K562 (cell line): Measurements from ENCODE around the gene PPL. TPM values are rescaled to one million over a fixed set of nuclear protein-coding genes. Genes with fewer than 3 reads are reported as not detected.
A peak's percentile ranks its signal among the peaks of the same experiment; 100 is the strongest.

Experiments
- ATAC-seq: fragments of 200-7000 bp; cut with Tn5 transposase; 3 replicates; pipeline ENCODE4 v1.9.1; 2020; ENCODE audit warnings: moderate library complexity
- BruUV-seq: library from RNA; stranded (reverse); fragments of 400-500 nt; replicated peaks from 2 replicates; lab custom pipeline; 2021; lab: Mats Ljungman, UMichigan
- CTCF ChIA-PET: fragments of 300-600 bp; formaldehyde crosslinking; extraction: SDS; loops from one replicate; lab custom pipeline; 2021; ENCODE audit warnings: low intra/inter-chr PET ratio; lab: Yijun Ruan, JAX
- POLR2A ChIA-PET: fragments of 300-600, 350-650 bp; sonication (Branson Sonifier 250); formaldehyde crosslinking; extraction: SDS; loops from one replicate; lab custom pipeline; 2021; ENCODE audit warnings: antibody characterized with exemption, inconsistent platforms; lab: Yijun Ruan, JAX
- DNase-seq, 4 experiments: peaks; one replicate each; pipeline versions ENCODE4 v3.0.0 to v3.0.0-alpha.2; 2011 to 2018; ENCODE audit warnings: low spot score in 3 of 4, mixed read lengths in 3 of 4; ENCODE audit errors: extremely low read depth in 1 of 4
- FAIRE-seq: peaks from 2 replicates; lab custom pipeline; 2011; peaks lifted over from hg19 to GRCh38; lab: Jason Lieb, UNC
- H2AFZ ChIP-seq: 2 replicates; pipeline ENCODE4 v1.6.0; 2011; ENCODE audit warnings: low read depth, low read length, control low read depth, inconsistent platforms
- H3K27ac ChIP-seq: fragments of 200-600 bp; 3 replicates; pipeline ENCODE4 v1.8.0; 2011; ENCODE audit warnings: low read depth, mild to moderate bottlenecking, control low read depth, inconsistent platforms, low read length, moderate library complexity, mixed read lengths; ENCODE audit errors: extremely low read depth
- H3K27me3 ChIP-seq, 2 experiments: fragments of 300-600 bp in 1 of 2; 2 replicates in 1 of 2; 3 replicates in 1 of 2; pipeline versions ENCODE4 v1.6.0 to v1.8.0; 2011; ENCODE audit warnings: inconsistent platforms in 2 of 2, low read length in 2 of 2, mild to moderate bottlenecking in 1 of 2, mixed read lengths in 1 of 2, moderate library complexity in 1 of 2; ENCODE audit not compliant: control insufficient read depth in 2 of 2, insufficient read depth in 2 of 2
- H3K36me3 ChIP-seq: fragments of 300-600 bp; 3 replicates; pipeline ENCODE4 v1.8.0; 2011; ENCODE audit warnings: mild to moderate bottlenecking, low read length, inconsistent platforms; ENCODE audit not compliant: control insufficient read depth, insufficient read depth
- H3K4me1 ChIP-seq, 2 experiments: fragments of 200-600 bp in 1 of 2; replicated peaks in 1 of 2; 2 replicates in 1 of 2; 3 replicates in 1 of 2; pipeline versions ENCODE4 v1.5.1 to v1.8.0; 2011; ENCODE audit warnings: inconsistent platforms in 2 of 2, low read length in 2 of 2, mild to moderate bottlenecking in 1 of 2, mixed read lengths in 1 of 2, moderate library complexity in 1 of 2; ENCODE audit not compliant: control insufficient read depth in 2 of 2, insufficient read depth in 2 of 2
- H3K4me2 ChIP-seq: 2 replicates; pipeline ENCODE4 v1.6.1; 2011; ENCODE audit warnings: low read length, control low read depth, inconsistent platforms, mixed read lengths; ENCODE audit not compliant: insufficient read depth
- H3K4me3 ChIP-seq: fragments of 200-600 bp; sonication (generic), shearing (Covaris generic); 2 replicates; pipeline ENCODE4 v1.5.1; 2016; ENCODE audit warnings: control low read depth, inconsistent platforms
- H3K79me2 ChIP-seq: fragments of 200-600 bp; 3 replicates; pipeline ENCODE4 v1.8.0; 2011; ENCODE audit warnings: low read length, inconsistent platforms; ENCODE audit not compliant: control insufficient read depth, insufficient read depth
- H3K9ac ChIP-seq, 2 experiments: 2 replicates each; pipeline versions ENCODE4 v1.6.0 to v1.6.1; 2011; ENCODE audit warnings: low read depth in 2 of 2, low read length in 2 of 2, control low read depth in 1 of 2, inconsistent platforms in 1 of 2, mild to moderate bottlenecking in 1 of 2, mixed read lengths in 1 of 2; ENCODE audit not compliant: insufficient read depth in 1 of 2
- H3K9me1 ChIP-seq: one replicate; pipeline ENCODE4 v1.6.0; 2011; ENCODE audit warnings: inconsistent platforms, mild to moderate bottlenecking, low read length, moderate library complexity; ENCODE audit not compliant: control insufficient read depth, insufficient read depth
- H3K9me3 ChIP-seq: replicated peaks from 2 replicates; pipeline ENCODE4 v1.5.1; 2011; ENCODE audit warnings: low read depth, low read length, inconsistent platforms; ENCODE audit not compliant: control insufficient read depth, insufficient read depth
- H4K20me1 ChIP-seq: replicated peaks from 2 replicates; pipeline ENCODE4 v1.6.1; 2011; ENCODE audit warnings: low read length, inconsistent platforms, mixed read lengths; ENCODE audit not compliant: control insufficient read depth, insufficient read depth
- BCOR ChIP-seq: fragments of 450-650 bp; IDR thresholded peaks from 2 replicates; pipeline ENCODE4 v1.6.1; 2016
- BMI1 ChIP-seq: fragments of 150-350 bp; IDR thresholded peaks from 2 replicates; pipeline ENCODE4 v1.6.1; 2014; ENCODE audit warnings: low read length
- CGGBP1 ChIP-seq: fragments of 250-450 bp; sonication (Bioruptor Pico); IDR thresholded peaks from 2 replicates; pipeline ENCODE4 v1.9.0; 2021; ENCODE audit warnings: mild to moderate bottlenecking
- FOXA1 ChIP-seq: fragments of 450-650 bp; IDR thresholded peaks from 2 replicates; pipeline ENCODE4 v1.6.1; 2016; ENCODE audit warnings: mild to moderate bottlenecking, borderline replicate concordance
- KDM1A ChIP-seq, 2 experiments: fragments of 450-650 bp; IDR thresholded peaks; 2 replicates each; pipeline ENCODE4 v1.6.1; 2016; ENCODE audit warnings: mild to moderate bottlenecking in 2 of 2
- MIER1 ChIP-seq: fragments of 450-650 bp; IDR thresholded peaks from 2 replicates; pipeline ENCODE4 v1.6.1; 2016; ENCODE audit warnings: antibody characterized with exemption, mild to moderate bottlenecking, low read depth
- PHF20 ChIP-seq: fragments of 450-650 bp; IDR thresholded peaks from 2 replicates; pipeline ENCODE4 v1.6.1; 2018; ENCODE audit not compliant: partially characterized antibody
- PTBP1 ChIP-seq: fragments of 200-400 bp; formaldehyde crosslinking; IDR thresholded peaks from 2 replicates; pipeline ENCODE4 v1.6.1; 2017; ENCODE audit warnings: low read depth, low read length
- RBM25 ChIP-seq: fragments of 200-400 bp; formaldehyde crosslinking; IDR thresholded peaks from 2 replicates; pipeline ENCODE4 v1.6.1; 2018; ENCODE audit warnings: low read length, low read depth, moderate library complexity; ENCODE audit not compliant: severe bottlenecking
- TRIM24 ChIP-seq, 2 experiments: fragments of 450-650 bp; IDR thresholded peaks; 2 replicates each; pipeline ENCODE4 v1.6.1; 2016
- ZBTB1 ChIP-seq: sonication (generic); formaldehyde crosslinking; IDR thresholded peaks from 2 replicates; pipeline ENCODE4 v1.8.1; 2023; ENCODE audit warnings: missing genetic modification reagents, low read depth, mild to moderate bottlenecking, borderline replicate concordance
- ZFX ChIP-seq: sonication (generic); formaldehyde crosslinking; IDR thresholded peaks from 2 replicates; pipeline ENCODE4 v1.8.0; 2022; ENCODE audit warnings: mild to moderate bottlenecking, missing genetic modification reagents, moderate library complexity
- ZNF124 ChIP-seq: sonication (generic); formaldehyde crosslinking; IDR thresholded peaks from 2 replicates; pipeline ENCODE4 v1.8.1; 2022; ENCODE audit warnings: missing genetic modification reagents
- ZNF239 ChIP-seq: fragments of 250-450 bp; sonication (Bioruptor Pico); IDR thresholded peaks from 2 replicates; pipeline ENCODE4 v1.4.0; 2020; ENCODE audit warnings: mild to moderate bottlenecking
- WGBS: fragments of 100-300 bp; shearing (Covaris generic); methylation state at CpG from one replicate; pipeline ENCODE4 v1.1.6; 2016; ENCODE audit warnings: low coverage, mixed read lengths; ENCODE audit not compliant: insufficient coverage; ENCODE audit errors: missing lambda C conversion rate; 5-methylcytosine and 5-hydroxymethylcytosine counted together
- in situ Hi-C: fragments of 300-500 bp; cut with MboI; formaldehyde crosslinking; loops from 4 replicates; pipeline ENCODE4 v1.15.0; 2018; ENCODE audit warnings: inconsistent platforms, mixed read lengths
- intact Hi-C: fragments of 100-400 bp; cut with micrococcal nuclease; formaldehyde crosslinking; loops from 2 replicates; pipeline ENCODE4 v1.14.2; 2022
- polyA plus RNA-seq, 8 experiments: library from polyadenylated mRNA; depleted of rRNA in 4 of 8; stranded (reverse) in 5 of 8; unstranded in 3 of 8; fragments of >200 nt; fragmentation: Nextera tagmentation in 2 of 8; fragmentation: Illumina TruSeq in 1 of 8; extraction: Ambion mirVana in 2 of 8; extraction: Trizol in 1 of 8; gene quantifications; 2 replicates each; pipeline versions ENCODE4 v1.2.1 to v1.2.3, GENCODE V29; 2011 to 2014; ENCODE audit warnings: inconsistent platforms in 1 of 8, missing spikeins in 1 of 8
- total RNA-seq, 7 experiments: library from RNA; depleted of rRNA in 6 of 7; stranded (reverse); fragments of >200 nt in 6 of 7; fragmentation: Illumina TruSeq in 2 of 7; extraction: Trizol in 2 of 7; gene quantifications; 2 replicates each; pipeline versions ENCODE4 v1.2.1 to v1.2.3, GENCODE V29; 2011 to 2021; ENCODE audit warnings: low replicate concordance in 1 of 7

Gene PPL
- total and polyA plus RNA-seq, 9 of the 15 experiments (the other 6 are each of a cell fraction or from before 2014, with no cell fraction given): 0.01 to 0.15 (median 0.07) TPM; not detected in 3

GRCh38 chr16:4914528-4915225, 22.3 kb downstream of the PPL start:
- no peak overlapping the region for H3K27ac ChIP-seq
- no peak overlapping the region for H3K4me3 ChIP-seq
- no peak overlapping the region for H2AFZ ChIP-seq
- peaks cover 4 to 35% of the 10 kb centered on the region in 2 experiments; a peak in 3 of 5 replicates for H3K27me3 ChIP-seq
- no TSS peak for BruUV-seq
- H3K36me3 ChIP-seq: no peaks in the 10 kb centered on the region
- ATAC-seq (no peak), FAIRE-seq (no peak), DNase-seq (no peak)
- H3K9me1 ChIP-seq: no peaks in the 10 kb centered on the region
- H3K4me1 ChIP-seq: peaks cover 0 to 8% of the 10 kb centered on the region in 2 experiments; a peak in 2 of 5 replicates
- CTCF ChIA-PET: interaction anchor here (0.6 kb wide), 1 partner anchor 614 kb away, joined by 6 read pairs; no protein-coding TSS in a partner anchor
- POLR2A ChIA-PET: interaction anchor here (0.6 to 1.2 kb wide), 5 partner anchors 17 to 1199 kb away, joined by 3 read pairs; no protein-coding TSS in a partner anchor
- in situ Hi-C loops (no loop called here), intact Hi-C loops (no loop called here)
- no peak overlapping the region for H3K4me2 ChIP-seq
- no peaks in the 10 kb centered on the region for H4K20me1 ChIP-seq
- H3K79me2 ChIP-seq: no peaks in the 10 kb centered on the region
- 22% methylated on average over 7 of the region's 7 CpGs for WGBS
- peak overlapping the region in 1 of 2 experiments; percentile 62; a peak in 1 of 4 replicates for H3K9ac ChIP-seq
- H3K9me3 ChIP-seq: no peaks in the 10 kb centered on the region
- TF ChIP-seq CGGBP1 (no peak), ZFX (CRISPR knock-in tag) (no peak), PTBP1 (0 out of 2 replicates have a peak, but pooled peaks have one; percentile 56), MIER1 (peak; percentile 83), BMI1 (no peak), RBM25 (peak; percentile 85), KDM1A (IDR thresholded peaks at IDR 0.05) (0 out of 4 replicates have a peak, but pooled peaks of 1 of the 2 experiments have one; percentile 20), ZNF239 (CRISPR knock-in tag) (peak; percentile 99), ZBTB1 (no peak), PHF20 (no peak), FOXA1 (no peak), TRIM24 (IDR thresholded peaks at IDR 0.05) (no peak), ZNF124 (no peak), BCOR (peak; percentile 48; the same call in 1 of the 2 replicates)
- TF ChIP-seq, all 486 proteins: peak for 6
